ENCODE results near the gene ZGPAT. TPM values are rescaled to one million over a fixed set of nuclear protein-coding genes. Genes with fewer than 3 reads are reported as not detected.
A peak's percentile ranks its signal among the peaks of the same experiment; 100 is the strongest.

ZGPAT gene
- polyA plus RNA-seq, 1 donor from 2014 or later: 59.4 TPM

GRCh38 chr20:63756648-63756991 is 48.8 kb downstream of the ZGPAT start:
- Mint-ChIP-seq H3K36me3 (no peaks in the 10 kb centered on the region), H3K27me3 (peaks cover 4% of the 10 kb centered on the region), H3K4me1 (peaks cover 0 to 5% (median 0%) of the 10 kb centered on the region in 3 donors), H3K9me3 (peaks cover 0 to 1% (median 0%) of the 10 kb centered on the region in 3 donors), H3K4me3 (no peak overlapping the region), H3K27ac (no peak overlapping the region)

GRCh38 chr20:63758152-63758551 is 50.3 kb downstream of the ZGPAT start:
- Mint-ChIP-seq H3K4me3 (no peak overlapping the region), H3K4me1 (peaks cover 0 to 5% (median 0%) of the 10 kb centered on the region in 3 donors), H3K27me3 (peaks cover 4% of the 10 kb centered on the region), H3K27ac (no peak overlapping the region), H3K9me3 (peaks cover 0 to 1% (median 0%) of the 10 kb centered on the region in 3 donors), H3K36me3 (no peaks in the 10 kb centered on the region)

- H3K4me3 Mint-ChIP-seq: no peak overlapping the region
- no peaks in the 10 kb centered on the region for H3K36me3 Mint-ChIP-seq
- no peak overlapping the region for H3K27ac Mint-ChIP-seq
- H3K27me3 Mint-ChIP-seq: peaks cover 9% of the 10 kb centered on the region
- H3K9me3 Mint-ChIP-seq: no peaks in the 10 kb centered on the region
- H3K4me1 Mint-ChIP-seq: peaks cover 0 to 2% (median 0%) of the 10 kb centered on the region in 3 donors
Measured at GRCh38 chr20:63759377-63759901, 51.6 kb downstream of the ZGPAT start.

GRCh38 chr20:63765082-63765873 is 57.4 kb downstream of the ZGPAT start:
- H3K4me1 Mint-ChIP-seq: no peaks in the 10 kb centered on the region
- H3K27ac Mint-ChIP-seq: peak overlapping the region in 1 of 3 donors; percentile 77
- H3K4me3 Mint-ChIP-seq: no peak overlapping the region
- H3K27me3 Mint-ChIP-seq: peaks cover 8% of the 10 kb centered on the region
- no peaks in the 10 kb centered on the region for H3K36me3 Mint-ChIP-seq
- no peaks in the 10 kb centered on the region for H3K9me3 Mint-ChIP-seq

GRCh38 chr20:63765902-63766301 is 58.1 kb downstream of the ZGPAT start:
- Mint-ChIP-seq H3K36me3 (no peaks in the 10 kb centered on the region), H3K27ac (peak overlapping the region in 1 of 3 donors; percentile 77), H3K4me1 (no peaks in the 10 kb centered on the region), H3K9me3 (no peaks in the 10 kb centered on the region), H3K27me3 (peaks cover 8% of the 10 kb centered on the region), H3K4me3 (no peak overlapping the region)

- no peaks in the 10 kb centered on the region for H3K9me3 Mint-ChIP-seq
- no peaks in the 10 kb centered on the region for H3K4me1 Mint-ChIP-seq
- no peak overlapping the region for H3K4me3 Mint-ChIP-seq
- H3K27me3 Mint-ChIP-seq: peaks cover 8% of the 10 kb centered on the region
- no peak overlapping the region for H3K27ac Mint-ChIP-seq
- H3K36me3 Mint-ChIP-seq: no peaks in the 10 kb centered on the region
Measured at GRCh38 chr20:63766695-63767426, 59.0 kb downstream of the ZGPAT start.

GRCh38 chr20:63767456-63767855 is 59.6 kb downstream of the ZGPAT start:
- no peaks in the 10 kb centered on the region for H3K4me1 Mint-ChIP-seq
- H3K27ac Mint-ChIP-seq: no peak overlapping the region
- no peak overlapping the region for H3K4me3 Mint-ChIP-seq

GRCh38 chr20:63767886-63768285 is 60.0 kb downstream of the ZGPAT start:
- peaks cover 8% of the 10 kb centered on the region for H3K27me3 Mint-ChIP-seq
- no peak overlapping the region for H3K27ac Mint-ChIP-seq
- no peak overlapping the region for H3K4me3 Mint-ChIP-seq
- no peaks in the 10 kb centered on the region for H3K4me1 Mint-ChIP-seq
- H3K9me3 Mint-ChIP-seq: no peaks in the 10 kb centered on the region
- H3K36me3 Mint-ChIP-seq: no peaks in the 10 kb centered on the region

More at GRCh38 chr20:63767456-63767855, 59.6 kb downstream of the ZGPAT start:
- Mint-ChIP-seq H3K36me3 (no peaks in the 10 kb centered on the region), H3K9me3 (no peaks in the 10 kb centered on the region), H3K27me3 (peaks cover 8% of the 10 kb centered on the region)

GRCh38 chr20:63768591-63769515 is 61.0 kb downstream of the ZGPAT start:
- H3K27ac Mint-ChIP-seq: no peak overlapping the region
- no peaks in the 10 kb centered on the region for H3K4me1 Mint-ChIP-seq
- no peaks in the 10 kb centered on the region for H3K36me3 Mint-ChIP-seq
- peaks cover 7% of the 10 kb centered on the region for H3K27me3 Mint-ChIP-seq
- H3K9me3 Mint-ChIP-seq: no peaks in the 10 kb centered on the region
- H3K4me3 Mint-ChIP-seq: no peak overlapping the region

GRCh38 chr20:63769891-63770474 is 62.1 kb downstream of the ZGPAT start:
- H3K4me3 Mint-ChIP-seq: no peak overlapping the region
- H3K9me3 Mint-ChIP-seq: no peaks in the 10 kb centered on the region
- peaks cover 11% of the 10 kb centered on the region for H3K27me3 Mint-ChIP-seq
- H3K36me3 Mint-ChIP-seq: peaks cover 2% of the 10 kb centered on the region
- H3K27ac Mint-ChIP-seq: no peak overlapping the region
- H3K4me1 Mint-ChIP-seq: no peaks in the 10 kb centered on the region

GRCh38 chr20:63771046-63771707 is 63.3 kb downstream of the ZGPAT start:
- Mint-ChIP-seq H3K27ac (no peak overlapping the region), H3K27me3 (peaks cover 10% of the 10 kb centered on the region), H3K9me3 (no peaks in the 10 kb centered on the region), H3K4me1 (peaks cover 0 to 2% (median 0%) of the 10 kb centered on the region in 3 donors), H3K4me3 (no peak overlapping the region), H3K36me3 (peaks cover 2% of the 10 kb centered on the region)

GRCh38 chr20:63772781-63773518 is 65.1 kb downstream of the ZGPAT start:
- no peak overlapping the region for H3K27ac Mint-ChIP-seq
- H3K9me3 Mint-ChIP-seq: no peaks in the 10 kb centered on the region
- H3K27me3 Mint-ChIP-seq: peaks cover 10% of the 10 kb centered on the region
- no peak overlapping the region for H3K4me3 Mint-ChIP-seq
- H3K4me1 Mint-ChIP-seq: peaks cover 0 to 2% (median 0%) of the 10 kb centered on the region in 3 donors
- peaks cover 2% of the 10 kb centered on the region for H3K36me3 Mint-ChIP-seq

GRCh38 chr20:63773571-63774241 is 65.9 kb downstream of the ZGPAT start:
- H3K27ac Mint-ChIP-seq: peak overlapping the region in 1 of 3 donors; percentile 35
- no peak overlapping the region for H3K4me3 Mint-ChIP-seq
- H3K9me3 Mint-ChIP-seq: no peaks in the 10 kb centered on the region
- H3K4me1 Mint-ChIP-seq: peaks cover 0 to 2% (median 0%) of the 10 kb centered on the region in 3 donors
- peaks cover 2% of the 10 kb centered on the region for H3K36me3 Mint-ChIP-seq
- peaks cover 10% of the 10 kb centered on the region for H3K27me3 Mint-ChIP-seq

Data from IgD-negative memory B cell (primary cell).